HL-60 (cell line): ENCODE measurements around the gene LARP4B.

Experiments used
- POLR2AphosphoS5 ChIP-seq: IDR thresholded peaks from 2 replicates; pipeline ENCODE4 v1.6.1; 2012; ENCODE audit warnings: low read depth
- TF ChIP-seq, protein P1 (sequence below): IDR thresholded peaks from one replicate; pipeline ENCODE4 v1.5.1; 2011; ENCODE audit warnings: low read length, control low read depth, inconsistent platforms; ENCODE audit not compliant: insufficient read depth
- TF ChIP-seq, protein P2 (sequence below): IDR thresholded peaks from 2 replicates; pipeline ENCODE4 v1.6.1; 2012; ENCODE audit warnings: low read depth; ENCODE audit not compliant: insufficient replicate concordance

DNA sequence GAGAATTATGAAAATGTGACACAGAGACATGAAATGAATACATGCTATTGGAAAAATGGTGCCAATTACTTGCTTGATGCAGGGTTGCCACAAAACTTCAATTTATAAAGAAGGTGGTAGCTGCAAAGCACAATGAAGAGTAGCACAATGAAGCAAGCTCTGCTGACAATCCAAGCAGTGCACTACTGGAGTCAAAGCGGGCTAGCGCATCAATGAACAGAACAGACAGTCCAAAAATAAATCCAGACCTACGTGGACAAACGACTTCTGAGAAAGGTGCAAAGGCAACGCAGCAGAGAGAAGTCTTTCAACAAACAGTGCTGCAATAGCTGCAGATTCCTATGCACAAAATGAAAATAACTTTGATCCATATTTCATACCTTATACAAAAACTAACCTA lies 75.8 kb downstream of the LARP4B start:
- TF ChIP-seq, protein P1, sequence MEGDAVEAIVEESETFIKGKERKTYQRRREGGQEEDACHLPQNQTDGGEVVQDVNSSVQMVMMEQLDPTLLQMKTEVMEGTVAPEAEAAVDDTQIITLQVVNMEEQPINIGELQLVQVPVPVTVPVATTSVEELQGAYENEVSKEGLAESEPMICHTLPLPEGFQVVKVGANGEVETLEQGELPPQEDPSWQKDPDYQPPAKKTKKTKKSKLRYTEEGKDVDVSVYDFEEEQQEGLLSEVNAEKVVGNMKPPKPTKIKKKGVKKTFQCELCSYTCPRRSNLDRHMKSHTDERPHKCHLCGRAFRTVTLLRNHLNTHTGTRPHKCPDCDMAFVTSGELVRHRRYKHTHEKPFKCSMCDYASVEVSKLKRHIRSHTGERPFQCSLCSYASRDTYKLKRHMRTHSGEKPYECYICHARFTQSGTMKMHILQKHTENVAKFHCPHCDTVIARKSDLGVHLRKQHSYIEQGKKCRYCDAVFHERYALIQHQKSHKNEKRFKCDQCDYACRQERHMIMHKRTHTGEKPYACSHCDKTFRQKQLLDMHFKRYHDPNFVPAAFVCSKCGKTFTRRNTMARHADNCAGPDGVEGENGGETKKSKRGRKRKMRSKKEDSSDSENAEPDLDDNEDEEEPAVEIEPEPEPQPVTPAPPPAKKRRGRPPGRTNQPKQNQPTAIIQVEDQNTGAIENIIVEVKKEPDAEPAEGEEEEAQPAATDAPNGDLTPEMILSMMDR: no peak
- TF ChIP-seq, protein P2, sequence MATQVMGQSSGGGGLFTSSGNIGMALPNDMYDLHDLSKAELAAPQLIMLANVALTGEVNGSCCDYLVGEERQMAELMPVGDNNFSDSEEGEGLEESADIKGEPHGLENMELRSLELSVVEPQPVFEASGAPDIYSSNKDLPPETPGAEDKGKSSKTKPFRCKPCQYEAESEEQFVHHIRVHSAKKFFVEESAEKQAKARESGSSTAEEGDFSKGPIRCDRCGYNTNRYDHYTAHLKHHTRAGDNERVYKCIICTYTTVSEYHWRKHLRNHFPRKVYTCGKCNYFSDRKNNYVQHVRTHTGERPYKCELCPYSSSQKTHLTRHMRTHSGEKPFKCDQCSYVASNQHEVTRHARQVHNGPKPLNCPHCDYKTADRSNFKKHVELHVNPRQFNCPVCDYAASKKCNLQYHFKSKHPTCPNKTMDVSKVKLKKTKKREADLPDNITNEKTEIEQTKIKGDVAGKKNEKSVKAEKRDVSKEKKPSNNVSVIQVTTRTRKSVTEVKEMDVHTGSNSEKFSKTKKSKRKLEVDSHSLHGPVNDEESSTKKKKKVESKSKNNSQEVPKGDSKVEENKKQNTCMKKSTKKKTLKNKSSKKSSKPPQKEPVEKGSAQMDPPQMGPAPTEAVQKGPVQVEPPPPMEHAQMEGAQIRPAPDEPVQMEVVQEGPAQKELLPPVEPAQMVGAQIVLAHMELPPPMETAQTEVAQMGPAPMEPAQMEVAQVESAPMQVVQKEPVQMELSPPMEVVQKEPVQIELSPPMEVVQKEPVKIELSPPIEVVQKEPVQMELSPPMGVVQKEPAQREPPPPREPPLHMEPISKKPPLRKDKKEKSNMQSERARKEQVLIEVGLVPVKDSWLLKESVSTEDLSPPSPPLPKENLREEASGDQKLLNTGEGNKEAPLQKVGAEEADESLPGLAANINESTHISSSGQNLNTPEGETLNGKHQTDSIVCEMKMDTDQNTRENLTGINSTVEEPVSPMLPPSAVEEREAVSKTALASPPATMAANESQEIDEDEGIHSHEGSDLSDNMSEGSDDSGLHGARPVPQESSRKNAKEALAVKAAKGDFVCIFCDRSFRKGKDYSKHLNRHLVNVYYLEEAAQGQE: no peak
- no peak for TF ChIP-seq POLR2AphosphoS5
